ENCODE measurements around the gene LAMA2. TPM values are rescaled to one million over a fixed set of nuclear protein-coding genes. Genes with fewer than 3 reads are reported as not detected.

Gene LAMA2
- total RNA-seq, 1 experiment from 2014 or later: 8.2 TPM

DNA sequence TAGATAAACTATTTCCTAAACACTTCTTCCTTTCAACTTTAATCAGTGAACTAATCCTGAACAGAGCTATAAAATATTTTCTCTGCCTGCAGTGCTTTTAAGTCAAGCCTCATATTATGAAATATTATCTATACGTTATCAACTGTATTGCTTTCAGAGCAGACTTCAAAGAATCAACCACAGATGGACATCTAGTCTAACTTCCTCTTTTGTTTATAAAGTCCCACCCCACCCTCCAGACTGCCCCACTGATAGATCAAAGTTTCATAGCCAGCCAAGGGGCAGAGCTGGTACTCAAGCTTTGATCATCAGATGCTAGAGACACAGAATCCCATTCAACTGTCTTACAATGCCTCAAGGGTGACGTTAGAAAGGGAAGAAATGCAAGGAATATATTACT is 308.3 kb downstream of the LAMA2 start:
- Histone ChIP-seq H3K4me3 (replicated peaks in 1 of 2; ENCODE audit: low read depth in 1 of 2, low read length in 2 of 2) (no peak overlapping the region), H3K9ac (ENCODE audit: low read length) (no peak overlapping the region), H4K20me1 (ENCODE audit: insufficient read depth) (no peaks in the 10 kb centered on the region), H3K36me3 (ENCODE audit: control insufficient read depth in 1 of 2, insufficient read depth in 2 of 2, low read length in 2 of 2) (no peaks in the 10 kb centered on the region), H3K4me2 (ENCODE audit: low read length) (no peak overlapping the region), H3K4me1 (ENCODE audit: control insufficient read depth in 1 of 2, insufficient read depth in 2 of 2, low read length in 2 of 2) (peaks cover 22 to 23% of the 10 kb centered on the region in 2 experiments), H3K27ac (ENCODE audit: low read depth, low read length) (peak overlapping the region; percentile 20; the same call in 1 of the 2 replicates), H3K79me2 (ENCODE audit: insufficient read depth, low read length) (no peaks in the 10 kb centered on the region), H3K27me3 (ENCODE audit: insufficient read depth, low read length) (no peaks in the 10 kb centered on the region), H3K9me3 (ENCODE audit: control insufficient read depth in 1 of 2, insufficient read depth in 1 of 2, low read depth in 1 of 2, low read length in 2 of 2) (no peaks in the 10 kb centered on the region), H3K9me2 (ENCODE audit: insufficient read depth) (no peaks in the 10 kb centered on the region), H2AFZ (ENCODE audit: low read depth, low read length, poor library complexity, severe bottlenecking) (peak overlapping the region; percentile 55)
- no peak for DNase-seq (ENCODE audit: low read depth, low spot score)
- intact Hi-C loops (cut with micrococcal nuclease): no loop called here
- TF ChIP-seq EZH2 (IDR thresholded peaks at IDR 0.05): no peak
- peak; percentile 98 for TF ChIP-seq TCF7L2 (IDR thresholded peaks at IDR 0.05; ENCODE audit: borderline replicate concordance, extremely low read depth, insufficient read depth, insufficient read length)
- ChIA-PET POLR2A (no interaction called here), RAD21 (ENCODE audit: low non-redundant PET in 1 of 2, low total read pairs in 2 of 2, uncharacterized antibody in 2 of 2, unreplicated experiment in 2 of 2) (no interaction called here), CTCF (no interaction called here)
- BruUV-seq (replicated peaks): no TSS peak
- peak; percentile 57; the same call in 1 of the 2 replicates for ATAC-seq

DNA sequence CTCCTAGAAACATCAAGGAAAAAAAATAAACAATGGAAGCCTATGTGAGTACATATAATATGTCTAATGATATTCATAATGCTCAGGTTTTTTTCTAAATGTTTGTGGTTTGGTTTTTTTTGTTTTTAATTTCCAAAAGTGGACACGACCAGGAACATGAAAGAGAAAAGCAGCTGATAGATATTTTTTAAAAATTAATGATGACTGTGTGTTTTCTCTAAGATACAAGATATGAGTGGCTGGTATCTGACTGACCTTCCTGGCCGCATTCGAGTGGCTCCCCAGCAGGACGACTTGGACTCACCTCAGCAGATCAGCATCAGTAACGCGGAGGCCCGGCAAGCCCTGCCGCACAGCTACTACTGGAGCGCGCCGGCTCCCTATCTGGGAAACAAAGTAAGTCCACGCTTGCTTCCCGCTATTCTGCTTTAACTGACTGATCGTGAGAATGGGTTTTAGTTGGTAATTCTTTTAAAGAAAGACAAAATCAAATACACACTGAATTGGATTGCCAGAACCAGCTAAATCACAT is 309.6 kb downstream of the LAMA2 start:
- ChIA-PET RAD21 (ENCODE audit: low non-redundant PET in 1 of 2, low total read pairs in 2 of 2, uncharacterized antibody in 2 of 2, unreplicated experiment in 2 of 2) (no interaction called here), POLR2A (no interaction called here), CTCF (no interaction called here)
- Histone ChIP-seq H3K4me3 (replicated peaks in 1 of 2; ENCODE audit: low read depth in 1 of 2, low read length in 2 of 2) (no peak overlapping the region), H4K20me1 (ENCODE audit: insufficient read depth) (no peaks in the 10 kb centered on the region), H3K79me2 (ENCODE audit: insufficient read depth, low read length) (no peaks in the 10 kb centered on the region), H3K9ac (ENCODE audit: low read length) (no peak overlapping the region), H3K4me1 (ENCODE audit: control insufficient read depth in 1 of 2, insufficient read depth in 2 of 2, low read length in 2 of 2) (peaks cover 9 to 11% of the 10 kb centered on the region in 2 experiments; a peak in 3 of 4 replicates), H3K36me3 (ENCODE audit: control insufficient read depth in 1 of 2, insufficient read depth in 2 of 2, low read length in 2 of 2) (no peaks in the 10 kb centered on the region), H2AFZ (ENCODE audit: low read depth, low read length, poor library complexity, severe bottlenecking) (no peak overlapping the region), H3K9me2 (ENCODE audit: insufficient read depth) (no peaks in the 10 kb centered on the region), H3K27ac (ENCODE audit: low read depth, low read length) (no peak overlapping the region), H3K4me2 (ENCODE audit: low read length) (no peak overlapping the region), H3K27me3 (ENCODE audit: insufficient read depth, low read length) (no peaks in the 10 kb centered on the region), H3K9me3 (ENCODE audit: control insufficient read depth in 1 of 2, insufficient read depth in 1 of 2, low read depth in 1 of 2, low read length in 2 of 2) (no peaks in the 10 kb centered on the region)
- intact Hi-C loops (cut with micrococcal nuclease): no loop called here
- no TSS peak for BruUV-seq (replicated peaks)
- no peak for DNase-seq (ENCODE audit: low read depth, low spot score)
- ATAC-seq: no peak
- TF ChIP-seq, protein P1, sequence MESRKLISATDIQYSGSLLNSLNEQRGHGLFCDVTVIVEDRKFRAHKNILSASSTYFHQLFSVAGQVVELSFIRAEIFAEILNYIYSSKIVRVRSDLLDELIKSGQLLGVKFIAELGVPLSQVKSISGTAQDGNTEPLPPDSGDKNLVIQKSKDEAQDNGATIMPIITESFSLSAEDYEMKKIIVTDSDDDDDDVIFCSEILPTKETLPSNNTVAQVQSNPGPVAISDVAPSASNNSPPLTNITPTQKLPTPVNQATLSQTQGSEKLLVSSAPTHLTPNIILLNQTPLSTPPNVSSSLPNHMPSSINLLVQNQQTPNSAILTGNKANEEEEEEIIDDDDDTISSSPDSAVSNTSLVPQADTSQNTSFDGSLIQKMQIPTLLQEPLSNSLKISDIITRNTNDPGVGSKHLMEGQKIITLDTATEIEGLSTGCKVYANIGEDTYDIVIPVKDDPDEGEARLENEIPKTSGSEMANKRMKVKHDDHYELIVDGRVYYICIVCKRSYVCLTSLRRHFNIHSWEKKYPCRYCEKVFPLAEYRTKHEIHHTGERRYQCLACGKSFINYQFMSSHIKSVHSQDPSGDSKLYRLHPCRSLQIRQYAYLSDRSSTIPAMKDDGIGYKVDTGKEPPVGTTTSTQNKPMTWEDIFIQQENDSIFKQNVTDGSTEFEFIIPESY (IDR thresholded peaks at IDR 0.05; ENCODE audit: extremely low read depth, insufficient replicate concordance, low read length): no peak
- TF ChIP-seq POLR2A (IDR thresholded peaks at IDR 0.05; ENCODE audit: borderline replicate concordance, extremely low read depth, insufficient read depth, insufficient read length) (no peak), CEBPB (IDR thresholded peaks at IDR 0.05; ENCODE audit: low read depth) (no peak), POLR2AphosphoS5 (IDR thresholded peaks at IDR 0.05; ENCODE audit: low read depth, low read length) (no peak)
